Measurements from ENCODE around the gene GPR17.

The GPR17 gene

GRCh38 chr2:127608061-127609030 lies 37.6 kb upstream of the GPR17 start:
- Histone ChIP-seq H3K4me2 (ENCODE audit: low read length, poor library complexity, severe bottlenecking) (no peak overlapping the region), H3K23ac (ENCODE audit: low read length in 2 of 2) (peak overlapping the region in 1 of 2 experiments; percentile 42), H3K27me3 (ENCODE audit: control insufficient read depth in 1 of 2, insufficient read depth in 1 of 2, low read length in 2 of 2) (peaks cover 14 to 17% of the 10 kb centered on the region in 2 experiments), H3K36me3 (ENCODE audit: control insufficient read depth in 1 of 2, insufficient read depth in 2 of 2, low read depth in 1 of 2, low read length in 2 of 2) (peaks cover 0 to 3% of the 10 kb centered on the region in 2 experiments), H2AK5ac (ENCODE audit: low read length, severe bottlenecking) (no peak overlapping the region), H3K4me1 (ENCODE audit: control insufficient read depth, insufficient read depth, low read depth, low read length) (peaks cover 1% of the 10 kb centered on the region), H2AFZ (ENCODE audit: low read depth, low read length) (no peak overlapping the region), H3K79me1 (replicated peaks; ENCODE audit: low read length, poor library complexity, severe bottlenecking) (no peaks in the 10 kb centered on the region), H3K4ac (ENCODE audit: low read depth in 1 of 2, low read length in 2 of 2) (no peak overlapping the region), H3K18ac (ENCODE audit: low read depth in 1 of 2, low read length in 2 of 2) (no peak overlapping the region), H3K27ac (ENCODE audit: low read length, poor library complexity, severe bottlenecking) (no peak overlapping the region), H2BK120ac (ENCODE audit: low read depth, low read length) (no peak overlapping the region), H3K9ac (ENCODE audit: low read length) (no peak overlapping the region), H2BK5ac (ENCODE audit: low read depth, low read length, poor library complexity, severe bottlenecking) (no peak overlapping the region), H3K4me3 (ENCODE audit: insufficient read depth in 1 of 2, low read depth in 1 of 2, low read length in 2 of 2) (no peak overlapping the region), H2BK15ac (ENCODE audit: low read depth, poor library complexity, severe bottlenecking) (no peak overlapping the region), H4K8ac (ENCODE audit: low read length) (no peak overlapping the region), H4K91ac (ENCODE audit: low read length) (no peak overlapping the region), H2BK12ac (ENCODE audit: low read length in 2 of 2) (peak overlapping the region in 1 of 2 experiments; percentile 45), H3K9me3 (ENCODE audit: control insufficient read depth, low read length) (peaks cover 28% of the 10 kb centered on the region), H3K14ac (ENCODE audit: low read length in 2 of 2) (peak overlapping the region in 1 of 2 experiments; percentile 11)
- no peak for DNase-seq
- WGBS: 86% methylated on average over 25 of the region's 25 CpGs

GRCh38 chr2:127609031-127609751 lies 36.8 kb upstream of the GPR17 start:
- H3K9ac ChIP-seq (ENCODE audit: low read length): no peak overlapping the region
- no peak overlapping the region for H3K18ac ChIP-seq (ENCODE audit: low read depth in 1 of 2, low read length in 2 of 2)
- H4K8ac ChIP-seq (ENCODE audit: low read length): no peak overlapping the region
- H3K14ac ChIP-seq (ENCODE audit: low read length in 2 of 2): peak overlapping the region in 1 of 2 experiments; percentile 11
- no peak overlapping the region for H4K91ac ChIP-seq (ENCODE audit: low read length)
- no peak overlapping the region for H3K4me2 ChIP-seq (ENCODE audit: low read length, poor library complexity, severe bottlenecking)
- DNase-seq: no peak
- peaks cover 30% of the 10 kb centered on the region for H3K9me3 ChIP-seq (ENCODE audit: control insufficient read depth, low read length)
- 93% methylated on average over 24 of the region's 24 CpGs for WGBS
- H2BK12ac ChIP-seq (ENCODE audit: low read length in 2 of 2): no peak overlapping the region
- H3K79me1 ChIP-seq (replicated peaks; ENCODE audit: low read length, poor library complexity, severe bottlenecking): no peaks in the 10 kb centered on the region
- H2BK120ac ChIP-seq (ENCODE audit: low read depth, low read length): no peak overlapping the region
- H3K4ac ChIP-seq (ENCODE audit: low read depth in 1 of 2, low read length in 2 of 2): no peak overlapping the region
- H3K4me3 ChIP-seq (ENCODE audit: insufficient read depth in 1 of 2, low read depth in 1 of 2, low read length in 2 of 2): no peak overlapping the region
- H3K4me1 ChIP-seq (ENCODE audit: control insufficient read depth, insufficient read depth, low read depth, low read length): peaks cover 1% of the 10 kb centered on the region
- no peak overlapping the region for H3K23ac ChIP-seq (ENCODE audit: low read length in 2 of 2)
- H2BK5ac ChIP-seq (ENCODE audit: low read depth, low read length, poor library complexity, severe bottlenecking): no peak overlapping the region
- no peak overlapping the region for H2BK15ac ChIP-seq (ENCODE audit: low read depth, poor library complexity, severe bottlenecking)
- peaks cover 0 to 3% of the 10 kb centered on the region in 2 experiments for H3K36me3 ChIP-seq (ENCODE audit: control insufficient read depth in 1 of 2, insufficient read depth in 2 of 2, low read depth in 1 of 2, low read length in 2 of 2)
- H2AK5ac ChIP-seq (ENCODE audit: low read length, severe bottlenecking): no peak overlapping the region
- no peak overlapping the region for H2AFZ ChIP-seq (ENCODE audit: low read depth, low read length)
- H3K27me3 ChIP-seq (ENCODE audit: control insufficient read depth in 1 of 2, insufficient read depth in 1 of 2, low read length in 2 of 2): peaks cover 14 to 22% of the 10 kb centered on the region in 2 experiments
- no peak overlapping the region for H3K27ac ChIP-seq (ENCODE audit: low read length, poor library complexity, severe bottlenecking)

DNA sequence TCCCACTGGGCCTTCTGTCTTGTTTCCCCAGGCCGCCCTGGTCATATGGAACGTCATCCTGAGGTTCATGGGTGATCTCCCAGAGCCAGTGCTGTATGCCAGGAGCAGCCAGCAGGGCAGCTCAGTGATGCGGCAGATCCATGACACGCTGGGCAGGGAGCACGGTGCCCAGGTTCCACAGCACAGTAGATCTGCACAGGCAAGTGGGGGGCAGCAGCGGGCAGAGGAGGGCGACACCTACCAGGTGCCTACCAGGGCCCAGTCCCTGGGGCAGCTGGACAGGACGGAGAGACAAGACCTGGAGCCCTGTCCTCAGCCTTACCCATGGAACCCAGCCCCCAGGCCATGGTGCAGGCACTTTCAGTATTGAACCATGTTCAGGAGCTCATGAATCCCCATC lies 36.1 kb upstream of the GPR17 start:
- Histone ChIP-seq H3K9me3 (ENCODE audit: control insufficient read depth, low read length) (peaks cover 26% of the 10 kb centered on the region), H3K9ac (ENCODE audit: low read length) (no peak overlapping the region), H3K23ac (ENCODE audit: low read length in 2 of 2) (no peak overlapping the region), H3K27ac (ENCODE audit: low read length, poor library complexity, severe bottlenecking) (no peak overlapping the region), H2BK15ac (ENCODE audit: low read depth, poor library complexity, severe bottlenecking) (no peak overlapping the region), H2AFZ (ENCODE audit: low read depth, low read length) (no peak overlapping the region), H2AK5ac (ENCODE audit: low read length, severe bottlenecking) (no peak overlapping the region), H4K8ac (ENCODE audit: low read length) (no peak overlapping the region), H3K4me1 (ENCODE audit: control insufficient read depth, insufficient read depth, low read depth, low read length) (peaks cover 1% of the 10 kb centered on the region), H3K14ac (ENCODE audit: low read length in 2 of 2) (peak overlapping the region in 1 of 2 experiments; percentile 68), H3K79me1 (replicated peaks; ENCODE audit: low read length, poor library complexity, severe bottlenecking) (no peaks in the 10 kb centered on the region), H3K4me2 (ENCODE audit: low read length, poor library complexity, severe bottlenecking) (no peak overlapping the region), H3K27me3 (ENCODE audit: control insufficient read depth in 1 of 2, insufficient read depth in 1 of 2, low read length in 2 of 2) (peaks cover 14 to 27% of the 10 kb centered on the region in 2 experiments), H3K36me3 (ENCODE audit: control insufficient read depth in 1 of 2, insufficient read depth in 2 of 2, low read depth in 1 of 2, low read length in 2 of 2) (peaks cover 0 to 3% of the 10 kb centered on the region in 2 experiments), H2BK5ac (ENCODE audit: low read depth, low read length, poor library complexity, severe bottlenecking) (no peak overlapping the region), H3K18ac (ENCODE audit: low read depth in 1 of 2, low read length in 2 of 2) (no peak overlapping the region), H3K4ac (ENCODE audit: low read depth in 1 of 2, low read length in 2 of 2) (no peak overlapping the region), H2BK12ac (ENCODE audit: low read length in 2 of 2) (no peak overlapping the region), H2BK120ac (ENCODE audit: low read depth, low read length) (no peak overlapping the region), H4K91ac (ENCODE audit: low read length) (no peak overlapping the region), H3K4me3 (ENCODE audit: insufficient read depth in 1 of 2, low read depth in 1 of 2, low read length in 2 of 2) (no peak overlapping the region)
- DNase-seq: no peak
- WGBS: 92% methylated on average over 8 of the region's 8 CpGs

- WGBS: 63% methylated on average over 1 of the region's 1 CpG
These were observed 35.4 kb upstream of the GPR17 start for GRCh38 chr2:127610561-127610960.

More at GRCh38 chr2:127610561-127610960, 35.4 kb upstream of the GPR17 start:
- Histone ChIP-seq H2BK120ac (ENCODE audit: low read depth, low read length) (no peak overlapping the region), H4K8ac (ENCODE audit: low read length) (no peak overlapping the region), H3K79me1 (replicated peaks; ENCODE audit: low read length, poor library complexity, severe bottlenecking) (no peaks in the 10 kb centered on the region), H3K27ac (ENCODE audit: low read length, poor library complexity, severe bottlenecking) (no peak overlapping the region), H4K91ac (ENCODE audit: low read length) (no peak overlapping the region), H3K4me3 (ENCODE audit: insufficient read depth in 1 of 2, low read depth in 1 of 2, low read length in 2 of 2) (no peak overlapping the region), H2BK15ac (ENCODE audit: low read depth, poor library complexity, severe bottlenecking) (no peak overlapping the region), H3K9ac (ENCODE audit: low read length) (no peak overlapping the region), H3K9me3 (ENCODE audit: control insufficient read depth, low read length) (peaks cover 25% of the 10 kb centered on the region), H2AK5ac (ENCODE audit: low read length, severe bottlenecking) (no peak overlapping the region), H3K14ac (ENCODE audit: low read length in 2 of 2) (no peak overlapping the region), H3K36me3 (ENCODE audit: control insufficient read depth in 1 of 2, insufficient read depth in 2 of 2, low read depth in 1 of 2, low read length in 2 of 2) (peaks cover 0 to 3% of the 10 kb centered on the region in 2 experiments), H3K23ac (ENCODE audit: low read length in 2 of 2) (no peak overlapping the region), H3K4ac (ENCODE audit: low read depth in 1 of 2, low read length in 2 of 2) (no peak overlapping the region), H2AFZ (ENCODE audit: low read depth, low read length) (no peak overlapping the region), H2BK12ac (ENCODE audit: low read length in 2 of 2) (no peak overlapping the region), H3K4me1 (ENCODE audit: control insufficient read depth, insufficient read depth, low read depth, low read length) (peaks cover 1% of the 10 kb centered on the region), H2BK5ac (ENCODE audit: low read depth, low read length, poor library complexity, severe bottlenecking) (no peak overlapping the region), H3K4me2 (ENCODE audit: low read length, poor library complexity, severe bottlenecking) (no peak overlapping the region), H3K27me3 (ENCODE audit: control insufficient read depth in 1 of 2, insufficient read depth in 1 of 2, low read length in 2 of 2) (peaks cover 14 to 29% of the 10 kb centered on the region in 2 experiments), H3K18ac (ENCODE audit: low read depth in 1 of 2, low read length in 2 of 2) (no peak overlapping the region)
- no peak for DNase-seq

All from mesenchymal stem cell (in vitro differentiated cells and primary cell).